HEK293T (cell line): ENCODE results near the gene ASCL4.

Experiments used
- CTCF ChIA-PET: fragments of 350-600 bp; formaldehyde crosslinking; extraction: SDS; loops from one replicate; lab custom pipeline; 2021; ENCODE audit warnings: antibody characterized with exemption, inconsistent platforms; lab: Yijun Ruan, JAX
- POLR2A ChIA-PET: fragments of 350-600 bp; formaldehyde crosslinking; extraction: SDS; loops from one replicate; lab custom pipeline; 2020; ENCODE audit warnings: antibody characterized with exemption, inconsistent platforms; lab: Yijun Ruan, JAX
- DNase-seq: peaks from one replicate; pipeline ENCODE4 v3.0.0; 2012; ENCODE audit warnings: mixed read lengths; ENCODE audit errors: extremely low spot score
- ARNT ChIP-seq: fragments of 450-650 bp; IDR thresholded peaks from 2 replicates; pipeline ENCODE4 v1.6.1; 2017; ENCODE audit warnings: mild to moderate bottlenecking
- BHLHE40 ChIP-seq: fragments of 450-650 bp; IDR thresholded peaks from 2 replicates; pipeline ENCODE4 v1.6.1; 2016; ENCODE audit warnings: mild to moderate bottlenecking, moderate library complexity, borderline replicate concordance
- CTBP1 ChIP-seq: fragments of 450-650 bp; IDR thresholded peaks from 2 replicates; pipeline ENCODE4 v1.6.1; 2016; ENCODE audit warnings: borderline replicate concordance
- ELF4 ChIP-seq: fragments of 450-650 bp; IDR thresholded peaks from 2 replicates; pipeline ENCODE4 v1.6.1; 2017; ENCODE audit warnings: antibody characterized with exemption
- FOXA1 ChIP-seq: fragments of 450-650 bp; IDR thresholded peaks from 2 replicates; pipeline ENCODE4 v1.6.1; 2016; ENCODE audit warnings: mild to moderate bottlenecking
- FOXK2 ChIP-seq: fragments of 450-650 bp; IDR thresholded peaks from 2 replicates; pipeline ENCODE4 v1.6.1; 2016; ENCODE audit warnings: mild to moderate bottlenecking
- FOXM1 ChIP-seq: fragments of 450-650 bp; IDR thresholded peaks from 2 replicates; pipeline ENCODE4 v1.6.1; 2017; ENCODE audit warnings: mild to moderate bottlenecking, borderline replicate concordance
- HDGF ChIP-seq: fragments of 450-650 bp; IDR thresholded peaks from 2 replicates; pipeline ENCODE4 v1.6.1; 2017; ENCODE audit warnings: antibody characterized with exemption, borderline replicate concordance
- L3MBTL2 ChIP-seq: fragments of 450-650 bp; conservative IDR thresholded peaks from 2 replicates; pipeline ENCODE4 v1.6.1; 2016; ENCODE audit warnings: mild to moderate bottlenecking
- LEF1 ChIP-seq: fragments of 450-650 bp; IDR thresholded peaks from 2 replicates; pipeline ENCODE4 v1.6.1; 2017; ENCODE audit warnings: mild to moderate bottlenecking, borderline replicate concordance
- NFRKB ChIP-seq: fragments of 450-650 bp; IDR thresholded peaks from 2 replicates; pipeline ENCODE4 v1.6.1; 2016; ENCODE audit warnings: mild to moderate bottlenecking, moderate library complexity
- SP1 ChIP-seq: fragments of 450-650 bp; IDR thresholded peaks from 2 replicates; pipeline ENCODE4 v1.6.1; 2017
- SUZ12 ChIP-seq: fragments of 450-650 bp; IDR thresholded peaks from 2 replicates; pipeline ENCODE4 v1.6.1; 2016; ENCODE audit warnings: mild to moderate bottlenecking
- TARDBP ChIP-seq: fragments of 450-650 bp; IDR thresholded peaks from 2 replicates; pipeline ENCODE4 v1.6.1; 2016
- ZNF384 ChIP-seq: fragments of 450-650 bp; IDR thresholded peaks from 2 replicates; pipeline ENCODE4 v1.6.1; 2016
- TF ChIP-seq, protein P1 (sequence below): fragments of 450-650 bp; IDR thresholded peaks from 2 replicates; pipeline ENCODE4 v1.6.1; 2016

The ASCL4 gene

DNA sequence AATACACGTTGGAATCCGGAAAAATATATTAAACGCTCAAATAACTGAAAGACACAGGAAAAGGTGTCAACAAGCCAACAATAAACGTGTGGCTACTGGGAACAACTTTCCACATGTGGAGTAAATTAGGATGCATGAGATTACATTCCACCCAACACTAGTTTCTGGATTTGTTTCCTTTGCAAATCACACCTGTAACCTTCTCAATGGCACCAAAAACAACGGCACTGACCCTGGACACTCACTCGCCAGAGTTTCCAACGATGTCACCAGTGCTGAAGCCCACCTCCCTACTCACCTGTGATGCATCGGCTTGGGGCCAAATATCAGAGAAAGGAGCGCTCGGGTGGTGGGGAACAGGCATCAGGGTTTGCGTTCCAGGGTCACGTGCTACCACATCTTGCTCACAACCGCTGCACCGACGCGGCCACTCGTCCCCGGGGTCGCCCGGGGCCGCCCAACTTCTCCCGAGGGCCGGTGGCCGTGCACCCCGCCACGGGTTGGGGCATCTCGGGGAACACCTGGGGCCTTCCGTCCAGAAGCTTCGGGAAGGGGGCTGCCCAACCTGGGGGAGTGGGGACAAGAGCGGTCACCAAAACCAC lies 14.2 kb upstream of the ASCL4 start:
- CTCF ChIA-PET: interaction anchor here (0.6 kb wide), 1 partner anchor 50 kb away, joined by 5 read pairs; no protein-coding TSS in a partner anchor
- DNase-seq: peak; percentile 42
- no peak for TF ChIP-seq ARNT
- peak; percentile 28; the same call in 1 of the 2 replicates for TF ChIP-seq L3MBTL2
- no peak for TF ChIP-seq FOXK2
- TF ChIP-seq BHLHE40: no peak
- no peak for TF ChIP-seq FOXM1
- POLR2A ChIA-PET: interaction anchor here (0.7 kb wide), 1 partner anchor 82 kb away, joined by 3 read pairs; no protein-coding TSS in a partner anchor

DNA sequence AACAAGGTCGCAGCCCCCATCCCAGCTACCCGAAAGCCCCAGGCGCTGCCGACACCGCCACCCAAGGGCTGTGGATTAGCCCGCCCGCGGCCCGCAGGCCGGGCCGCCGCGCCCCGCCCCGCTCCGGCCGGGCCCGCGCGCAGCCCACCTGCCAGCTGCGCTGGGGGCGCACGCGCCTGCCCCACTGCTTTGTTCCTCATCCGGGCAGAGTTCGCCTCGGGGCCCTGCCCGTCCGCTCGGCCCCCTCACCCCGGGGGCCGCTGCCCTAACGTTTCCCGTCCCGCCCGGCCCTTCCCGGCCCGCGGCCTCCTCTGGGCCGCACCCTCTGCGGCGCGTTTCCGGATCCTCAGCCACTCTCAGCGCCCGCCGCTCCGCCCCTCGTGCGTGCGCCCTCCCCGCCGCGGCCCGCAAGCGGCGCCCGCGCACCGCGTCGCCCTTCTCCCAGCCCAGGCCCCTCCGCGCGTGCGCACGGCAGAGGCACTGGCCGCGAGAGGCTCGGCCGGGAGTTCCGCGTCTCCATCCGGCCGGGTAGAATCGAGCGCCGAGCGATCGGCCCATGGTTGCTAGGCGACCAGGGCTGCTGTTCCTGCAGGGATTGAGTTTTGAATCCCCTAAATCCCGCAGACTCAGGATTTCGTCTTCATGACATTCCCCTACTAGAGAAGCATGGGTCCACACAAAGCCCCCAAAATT lies 13.5 kb upstream of the ASCL4 start, which contains the start of gene PRDM4:
PRDM4 (minus strand) TSS at position 329 of the 693 bp plus-strand sequence. CDS start 622 bp downstream, outside the sequence.
- DNase-seq: peak; percentile 97
- ChIA-PET POLR2A (interaction anchor here (1.6 kb wide), 1 partner anchor 143 kb away, joined by 5 read pairs; no protein-coding TSS in a partner anchor), CTCF (no interaction called here)
- TF ChIP-seq BHLHE40 (no peak), L3MBTL2 (peak; percentile 19; the same call in 1 of the 2 replicates)

DNA sequence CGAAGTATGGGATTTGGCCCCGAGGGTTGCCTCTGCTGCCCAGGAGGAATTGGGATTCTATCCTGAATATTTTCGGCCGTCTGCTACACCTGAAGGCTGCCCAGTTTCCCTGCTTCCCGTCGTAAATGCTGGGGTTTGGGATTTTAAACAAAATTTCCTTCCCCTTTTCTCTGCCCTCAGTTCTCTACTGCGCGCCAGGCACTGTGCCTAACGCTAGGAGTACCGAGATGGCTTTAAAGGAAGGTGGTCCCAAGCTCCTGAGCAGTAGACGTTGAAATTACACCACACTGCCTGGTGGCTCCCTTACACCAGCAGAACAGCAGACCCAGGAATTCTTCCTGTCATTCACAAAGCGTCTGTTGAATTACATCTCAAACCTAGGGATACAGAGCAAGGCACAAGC lies 13.0 kb upstream of the ASCL4 start:
- ChIA-PET CTCF (no interaction called here), POLR2A (interaction anchor here (1.6 kb wide), 1 partner anchor 142 kb away, joined by 5 read pairs; no protein-coding TSS in a partner anchor)

DNA sequence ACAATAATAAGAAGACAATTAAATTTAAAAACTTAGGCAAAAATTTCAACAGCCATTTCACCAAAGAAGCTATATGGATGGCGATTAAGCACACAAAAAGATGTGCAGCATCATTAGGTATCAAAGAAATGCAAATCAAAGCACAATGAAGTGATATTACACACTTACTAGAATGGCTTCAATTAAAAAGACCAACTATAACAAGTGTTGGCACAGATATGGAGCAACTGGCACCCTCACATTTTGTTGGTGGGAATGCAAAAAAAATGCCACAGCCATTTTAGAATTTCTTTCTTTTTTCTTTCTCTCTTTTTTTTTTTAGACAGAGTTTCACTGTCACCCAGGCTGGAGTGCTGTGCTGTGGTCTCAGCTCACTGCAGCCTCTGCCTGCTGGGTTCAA lies 11.6 kb upstream of the ASCL4 start:
- POLR2A ChIA-PET: no interaction called here
- TF ChIP-seq BHLHE40 (no peak), HDGF (no peak), CTBP1 (no peak), ARNT (no peak), NFRKB (no peak), LEF1 (no peak), TARDBP (no peak), FOXA1 (no peak), SUZ12 (no peak), L3MBTL2 (no peak), ELF4 (no peak), SP1 (no peak), FOXK2 (no peak), FOXM1 (no peak), ZNF384 (no peak)
- TF ChIP-seq, protein P1, sequence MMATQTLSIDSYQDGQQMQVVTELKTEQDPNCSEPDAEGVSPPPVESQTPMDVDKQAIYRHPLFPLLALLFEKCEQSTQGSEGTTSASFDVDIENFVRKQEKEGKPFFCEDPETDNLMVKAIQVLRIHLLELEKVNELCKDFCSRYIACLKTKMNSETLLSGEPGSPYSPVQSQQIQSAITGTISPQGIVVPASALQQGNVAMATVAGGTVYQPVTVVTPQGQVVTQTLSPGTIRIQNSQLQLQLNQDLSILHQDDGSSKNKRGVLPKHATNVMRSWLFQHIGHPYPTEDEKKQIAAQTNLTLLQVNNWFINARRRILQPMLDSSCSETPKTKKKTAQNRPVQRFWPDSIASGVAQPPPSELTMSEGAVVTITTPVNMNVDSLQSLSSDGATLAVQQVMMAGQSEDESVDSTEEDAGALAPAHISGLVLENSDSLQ: no peak

More for the DNA sequence above, 13.0 kb upstream of the ASCL4 start:
- peak; percentile 13 for DNase-seq
- no peak for TF ChIP-seq SUZ12
- no peak for TF ChIP-seq FOXA1
- no peak for TF ChIP-seq FOXK2
- TF ChIP-seq ARNT: no peak
- TF ChIP-seq LEF1: no peak
- no peak for TF ChIP-seq FOXM1
- TF ChIP-seq CTBP1: no peak
- no peak for TF ChIP-seq BHLHE40
- no peak for TF ChIP-seq ELF4
- no peak; the same call in 1 of the 2 replicates for TF ChIP-seq L3MBTL2
- TF ChIP-seq HDGF: no peak
- no peak for TF ChIP-seq TARDBP
- TF ChIP-seq SP1: no peak
- TF ChIP-seq ZNF384: no peak
- TF ChIP-seq NFRKB: no peak
- TF ChIP-seq, protein P1: no peak

DNA sequence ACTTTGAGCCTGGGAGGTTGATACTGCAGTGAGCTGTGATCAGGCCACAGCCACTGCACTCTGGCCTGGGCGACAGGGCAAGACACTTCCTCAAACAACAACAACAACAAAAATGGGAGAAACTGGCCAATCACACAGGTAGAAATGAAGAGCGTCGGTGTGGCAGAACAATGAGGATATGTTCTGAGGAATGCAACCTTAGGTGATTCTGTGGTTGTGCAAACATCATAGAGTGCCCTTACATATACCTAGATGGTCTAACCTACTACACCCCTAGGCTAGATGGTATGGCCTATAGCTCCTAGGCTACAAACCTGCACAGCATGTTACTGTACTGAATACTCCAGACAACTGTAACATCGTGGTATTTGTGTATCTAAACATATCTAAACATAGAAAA lies 9.9 kb upstream of the ASCL4 start:
- ChIA-PET POLR2A (no interaction called here), CTCF (interaction anchor here (0.6 kb wide), 1 partner anchor 121 kb away, joined by 3 read pairs; no protein-coding TSS in a partner anchor)
- no peak for DNase-seq
- TF ChIP-seq ELF4 (no peak), FOXM1 (no peak), L3MBTL2 (no peak), HDGF (no peak), TARDBP (no peak), SUZ12 (no peak)
- TF ChIP-seq, protein P1: no peak

More for the DNA sequence above, 11.6 kb upstream of the ASCL4 start:
- no peak for DNase-seq
- CTCF ChIA-PET: no interaction called here

DNA sequence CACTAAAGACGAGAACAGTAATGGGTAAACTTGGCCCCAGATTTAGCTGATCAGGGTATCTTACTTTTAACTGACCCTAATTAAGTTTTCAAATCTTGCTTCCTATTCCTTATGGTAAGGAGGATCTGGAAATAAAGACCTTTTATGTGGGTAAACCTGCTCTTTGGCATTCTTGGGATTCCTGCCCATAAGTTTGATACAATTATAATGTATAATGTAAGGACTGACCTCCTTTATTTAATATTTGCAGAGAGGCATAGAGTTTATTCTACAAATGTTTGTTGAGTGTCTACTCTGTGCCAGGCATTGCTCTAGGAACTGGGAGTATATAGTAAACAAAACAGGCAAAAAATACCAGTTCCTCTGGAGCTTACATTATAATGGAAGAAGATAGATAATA lies 9.2 kb upstream of the ASCL4 start:
- no peak for DNase-seq
- ChIA-PET CTCF (no interaction called here), POLR2A (no interaction called here)
- no peak for TF ChIP-seq BHLHE40
